NCI-H82 treated with DMSO at 0.1 percent for 48 hours (cell line): ENCODE results near the gene NETO1.

ENCODE experiments used
- DNase-seq: peaks from one replicate; lab custom pipeline; 2025; ENCODE audit not compliant: unreplicated experiment; lab: John Stamatoyannopoulos, UW

Gene NETO1

DNA sequence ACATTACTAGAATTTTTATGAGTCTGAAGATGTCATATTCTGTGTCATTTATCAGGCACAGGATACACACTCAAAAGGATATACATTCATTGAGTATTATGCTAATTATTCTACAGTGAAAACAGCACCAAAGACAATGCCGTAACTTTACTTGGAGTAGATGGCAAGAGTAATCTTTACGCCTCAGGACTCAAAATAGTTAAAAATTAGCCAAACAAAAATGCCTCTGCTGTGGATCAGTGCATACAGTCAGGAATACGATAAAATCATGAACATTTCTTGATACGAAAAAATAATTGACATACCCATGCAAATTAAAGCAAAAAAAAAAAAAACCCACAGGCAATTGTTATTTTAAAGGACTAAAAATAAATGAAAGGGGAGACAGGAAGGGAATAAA, 129.7 kb downstream of the NETO1 start:
- DNase-seq, result no peak

DNA sequence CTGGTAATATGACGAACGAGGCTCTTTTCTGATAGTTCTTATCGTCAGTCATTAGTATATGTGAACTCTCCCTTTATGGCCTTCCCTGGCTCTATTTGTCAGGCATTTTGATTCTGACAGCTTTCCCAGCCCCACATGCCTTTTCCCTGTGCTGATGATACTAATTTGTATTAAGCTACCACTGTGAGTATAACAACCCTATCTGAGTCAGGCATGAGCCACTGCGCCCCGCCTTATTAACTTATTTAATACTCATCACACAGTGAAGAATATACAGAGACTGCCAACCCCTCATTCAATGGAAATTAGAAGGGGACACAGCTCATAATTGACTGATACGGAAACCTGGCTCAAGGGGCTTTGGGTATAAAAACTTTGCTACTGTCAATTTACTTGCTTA, 140.0 kb downstream of the NETO1 start:
- no peak for DNase-seq

DNA sequence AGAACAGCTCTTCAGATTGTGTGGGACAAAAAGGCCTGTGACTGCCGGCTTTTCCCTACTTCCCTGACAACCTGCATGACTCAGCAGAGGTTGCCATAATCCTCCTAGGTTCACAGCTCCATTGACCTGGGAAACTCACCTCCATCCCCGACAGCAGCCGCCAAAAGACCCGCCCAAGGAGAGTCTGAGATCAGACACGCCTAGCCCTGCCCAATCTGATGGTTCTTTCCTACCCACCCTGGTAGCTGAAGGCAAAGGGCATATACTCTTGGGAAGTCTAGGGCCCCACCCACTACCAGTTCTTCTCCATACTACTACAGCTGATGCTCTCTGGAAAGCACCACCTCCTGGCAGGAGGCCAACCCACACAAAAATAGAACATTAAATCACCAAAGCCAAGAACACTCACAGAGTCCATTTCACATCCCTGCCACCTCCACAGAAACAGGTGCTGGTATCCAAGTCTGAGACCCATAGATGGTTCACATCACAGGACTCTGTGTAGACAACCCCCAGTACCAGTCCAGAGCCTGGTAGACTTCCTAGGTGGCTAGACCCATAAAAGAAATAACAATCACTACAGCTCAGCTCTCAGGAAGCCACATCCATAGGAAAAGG, 140.6 kb downstream of the NETO1 start:
- no peak for DNase-seq

DNA sequence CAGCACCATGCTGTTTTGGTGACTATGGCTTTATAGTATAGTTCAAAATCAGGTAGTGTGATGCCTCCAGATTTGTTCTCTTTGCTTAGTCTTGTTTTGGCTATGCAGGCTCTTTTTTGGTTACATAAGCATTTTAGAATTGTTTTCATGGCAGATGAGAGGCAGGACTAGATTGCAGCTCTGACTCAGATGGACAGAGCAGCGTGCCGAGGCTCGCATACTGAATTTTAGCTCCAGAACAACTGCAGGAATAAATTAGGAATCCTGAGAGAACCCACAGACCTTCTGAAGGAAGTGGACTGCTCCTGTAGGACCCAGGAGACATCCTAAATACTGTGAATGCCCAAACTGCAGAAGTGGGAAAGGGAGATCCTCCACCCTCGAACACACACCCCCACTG, 141.6 kb downstream of the NETO1 start:
- no peak for DNase-seq

DNA sequence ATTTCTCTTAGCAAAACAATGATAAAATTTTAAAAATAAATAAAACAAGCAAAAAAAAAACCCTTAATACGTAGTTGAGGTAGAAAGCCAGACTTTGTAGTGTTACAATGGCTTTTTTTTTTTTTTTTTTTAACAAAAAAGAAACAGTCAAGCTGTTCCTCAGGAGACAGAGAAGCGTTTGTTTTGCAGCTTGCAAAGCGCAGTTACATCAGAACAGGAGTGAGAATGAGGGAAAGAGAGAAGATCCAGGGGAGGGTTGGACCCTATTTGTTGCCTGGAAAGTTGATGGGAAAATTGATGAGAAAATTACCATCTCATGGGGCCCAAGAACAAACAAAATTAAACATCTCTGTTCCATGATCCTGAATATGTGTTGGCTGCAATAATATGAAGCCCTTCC, 146.5 kb downstream of the NETO1 start:
- DNase-seq, result no peak

DNA sequence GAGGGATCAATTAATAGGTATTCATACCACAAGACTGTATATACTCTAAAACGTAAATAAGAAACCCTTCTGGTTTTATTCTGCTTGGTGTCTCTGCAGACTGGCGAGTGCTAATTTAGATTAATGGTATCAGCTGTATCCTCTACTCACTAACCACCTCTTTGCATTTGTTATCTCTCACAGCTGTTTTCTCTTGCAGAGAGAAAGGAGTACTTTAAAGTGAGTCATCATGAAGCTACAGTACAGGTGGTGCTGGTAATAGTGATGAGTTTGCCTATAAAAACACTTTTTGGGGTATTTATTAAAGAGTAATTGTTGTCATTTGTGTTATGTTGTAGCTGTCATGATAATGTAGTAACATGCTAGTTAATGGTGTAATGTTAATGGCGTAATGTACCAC, 147.7 kb downstream of the NETO1 start:
- DNase-seq, result no peak

DNA sequence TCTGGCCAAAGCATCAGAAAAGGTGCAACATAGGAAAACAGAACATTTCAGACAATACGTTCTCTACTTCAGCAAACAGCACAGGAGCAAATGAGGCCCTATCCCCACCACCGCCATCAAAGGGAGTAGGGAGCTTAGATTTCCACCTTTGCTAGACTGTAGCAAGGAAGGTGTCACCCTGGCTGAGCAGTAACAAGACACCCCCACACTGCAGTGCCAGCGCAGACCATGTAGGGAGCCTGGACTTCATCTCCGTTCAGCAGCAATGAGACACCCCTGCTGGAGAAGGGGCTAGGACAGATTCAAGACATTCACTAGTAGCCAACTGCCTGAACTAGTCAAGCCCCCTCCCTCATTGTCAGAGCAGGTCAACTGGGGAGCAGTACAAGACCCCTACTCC, 163.6 kb downstream of the NETO1 start:
- DNase-seq, result no peak

DNA sequence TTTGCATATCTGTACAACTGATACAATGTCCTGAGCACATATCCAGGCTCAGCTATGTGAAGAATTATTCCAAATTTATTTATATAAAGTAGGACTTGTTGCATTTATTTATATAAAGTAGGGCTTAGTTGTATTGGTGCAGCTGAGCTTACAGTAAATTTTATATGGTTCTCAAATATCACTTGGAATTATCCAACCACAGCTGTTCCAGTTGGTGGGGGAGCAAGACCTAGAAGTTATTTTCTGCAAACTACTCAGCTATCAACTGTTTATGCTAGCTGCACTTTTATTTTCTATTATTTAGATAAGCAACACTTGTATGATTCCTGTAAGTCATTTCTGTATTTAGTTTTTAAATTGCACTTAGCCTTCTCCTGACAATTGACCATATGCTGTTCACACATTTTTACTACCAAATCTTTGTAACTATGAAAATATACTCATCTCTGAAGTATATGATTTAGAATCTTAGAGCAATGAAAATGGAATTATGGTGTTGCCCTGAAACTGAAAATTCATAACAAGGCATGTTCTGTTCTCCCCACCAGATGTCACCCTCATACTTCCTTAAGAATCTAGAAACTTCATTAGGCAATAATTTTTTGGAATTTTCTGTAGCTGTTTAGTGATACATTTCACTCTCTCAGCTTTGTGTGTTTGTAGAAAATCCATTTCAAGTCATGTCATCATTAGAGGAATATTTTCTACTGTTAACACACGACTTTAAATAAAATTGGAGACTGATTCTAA, 166.7 kb downstream of the NETO1 start:
- no peak for DNase-seq

DNA sequence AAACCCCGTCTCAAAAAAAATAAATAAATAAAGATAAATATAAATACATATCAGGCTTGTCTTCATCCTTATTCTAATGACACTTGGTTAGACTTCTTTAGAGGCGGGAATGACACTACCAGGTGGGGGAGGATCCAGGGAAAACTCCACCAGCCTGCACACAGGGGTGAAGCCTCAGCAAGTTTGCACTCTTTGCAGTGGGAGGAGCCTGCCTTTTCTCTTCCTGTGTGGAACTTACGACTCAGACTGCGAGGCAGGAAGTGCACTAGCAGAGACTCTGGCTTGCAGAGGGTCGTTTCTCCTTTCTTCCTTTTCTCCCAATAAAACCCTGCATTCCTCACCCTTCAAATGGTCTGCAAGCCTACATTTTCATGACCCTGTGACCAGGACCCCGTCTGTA, 170.1 kb downstream of the NETO1 start:
- no peak for DNase-seq

DNA sequence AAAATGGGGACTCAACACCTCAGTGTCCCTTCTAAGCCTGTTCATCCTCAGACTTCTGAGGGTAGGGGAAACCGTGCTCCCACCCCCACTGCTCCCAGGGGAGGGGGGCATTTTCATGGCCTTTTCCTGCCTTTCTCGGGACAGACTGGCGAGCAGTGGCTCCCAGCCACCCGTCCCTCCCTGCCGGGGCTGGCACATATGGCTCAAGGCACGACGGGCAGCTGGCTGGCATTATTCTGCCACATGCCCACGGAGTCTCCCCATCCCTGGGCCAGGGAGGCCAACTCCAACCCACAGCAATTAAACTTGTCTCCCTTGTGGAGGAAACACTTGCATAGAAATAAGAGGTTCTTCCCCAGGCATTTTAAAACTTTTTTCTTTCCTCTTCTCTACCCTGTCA, 175.2 kb downstream of the NETO1 start:
- DNase-seq, result no peak
